ENCODE data around the gene SNX25.

DNA sequence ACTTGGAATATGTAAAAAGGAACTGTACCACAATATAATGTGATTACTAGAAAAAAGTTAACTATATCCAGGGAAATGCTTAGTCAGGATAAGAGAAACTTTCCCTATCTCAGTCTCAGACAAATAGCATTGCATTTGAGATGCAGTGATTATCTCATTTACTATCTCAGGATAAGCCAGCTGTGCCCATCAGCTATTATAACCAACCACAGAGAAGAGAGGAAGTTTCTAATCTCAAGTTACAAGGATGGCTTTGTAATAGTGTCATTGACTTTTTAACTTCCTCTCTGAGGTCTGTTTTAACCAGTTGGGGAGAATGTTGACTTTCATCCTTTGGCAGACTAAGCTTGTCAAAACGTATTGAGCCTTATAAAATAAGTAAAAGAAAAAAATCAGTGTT lies 56.5 kb downstream of the SNX25 start:
- TF ChIP-seq POLR2A (IDR thresholded peaks at IDR 0.05) (no peak), CTCF (IDR thresholded peaks at IDR 0.05) (no peak)

Measured in Peyer's patch (tissue), 4 donors.